Thymus (tissue), 11 donors: ENCODE results near the gene CWC15. TPM values are rescaled to one million over a fixed set of nuclear protein-coding genes. Genes with fewer than 3 reads are reported as not detected.

Experiments
- DNase-seq, 9 donors: peaks; one replicate each; pipeline ENCODE4 v3.0.0-alpha.2; 2013; ENCODE audit warnings: low spot score in 9 of 9, low read depth in 6 of 9, missing footprints in 1 of 9
- H3K27ac ChIP-seq, 2 donors: one replicate each; pipeline ENCODE4 v1.5.1; 2013; ENCODE audit warnings: control low read depth in 1 of 2, low read depth in 1 of 2, low read length in 1 of 2, mild to moderate bottlenecking in 1 of 2, moderate library complexity in 1 of 2
- H3K27me3 ChIP-seq, 2 donors: one replicate each; pipeline ENCODE4 v1.5.1; 2013; ENCODE audit warnings: low read length in 1 of 2; ENCODE audit not compliant: control insufficient read depth in 2 of 2, insufficient read depth in 1 of 2
- H3K36me3 ChIP-seq, 2 donors: one replicate each; pipeline ENCODE4 v1.5.1; 2013; ENCODE audit warnings: low read length in 1 of 2, mild to moderate bottlenecking in 1 of 2, moderate library complexity in 1 of 2; ENCODE audit not compliant: control insufficient read depth in 2 of 2, insufficient read depth in 2 of 2
- H3K4me1 ChIP-seq, 2 donors: one replicate each; pipeline ENCODE4 v1.5.1; 2013; ENCODE audit warnings: low read length in 2 of 2; ENCODE audit not compliant: control insufficient read depth in 2 of 2, insufficient read depth in 2 of 2
- H3K4me3 ChIP-seq, 2 donors: one replicate each; pipeline ENCODE4 v1.5.1; 2013; ENCODE audit warnings: low read length in 2 of 2, control low read depth in 1 of 2, mild to moderate bottlenecking in 1 of 2
- H3K9me3 ChIP-seq, 2 donors: one replicate each; pipeline ENCODE4 v1.5.1; 2013; ENCODE audit warnings: low read length in 1 of 2, mild to moderate bottlenecking in 1 of 2; ENCODE audit not compliant: control insufficient read depth in 2 of 2, insufficient read depth in 1 of 2
- WGBS: extraction: QIAGEN DNeasy Blood & Tissue Kit; methylation state at CpG from one replicate; pipeline ENCODE4 v1.1.7; 2013; 5-methylcytosine and 5-hydroxymethylcytosine counted together
- polyA plus RNA-seq: library from polyadenylated mRNA; stranded (reverse); fragments of 200-250 nt; gene quantifications from one replicate; pipeline ENCODE4 v1.2.3, GENCODE V29; 2013
- total RNA-seq: library from RNA; stranded (reverse); fragments of 120-200 nt; gene quantifications from one replicate; pipeline ENCODE4 v1.2.4, GENCODE V29; 2013
- donor health status: healthy.

The CWC15 gene
- total and polyA plus RNA-seq, 2 donors, result 95.8 to 120 TPM

DNA sequence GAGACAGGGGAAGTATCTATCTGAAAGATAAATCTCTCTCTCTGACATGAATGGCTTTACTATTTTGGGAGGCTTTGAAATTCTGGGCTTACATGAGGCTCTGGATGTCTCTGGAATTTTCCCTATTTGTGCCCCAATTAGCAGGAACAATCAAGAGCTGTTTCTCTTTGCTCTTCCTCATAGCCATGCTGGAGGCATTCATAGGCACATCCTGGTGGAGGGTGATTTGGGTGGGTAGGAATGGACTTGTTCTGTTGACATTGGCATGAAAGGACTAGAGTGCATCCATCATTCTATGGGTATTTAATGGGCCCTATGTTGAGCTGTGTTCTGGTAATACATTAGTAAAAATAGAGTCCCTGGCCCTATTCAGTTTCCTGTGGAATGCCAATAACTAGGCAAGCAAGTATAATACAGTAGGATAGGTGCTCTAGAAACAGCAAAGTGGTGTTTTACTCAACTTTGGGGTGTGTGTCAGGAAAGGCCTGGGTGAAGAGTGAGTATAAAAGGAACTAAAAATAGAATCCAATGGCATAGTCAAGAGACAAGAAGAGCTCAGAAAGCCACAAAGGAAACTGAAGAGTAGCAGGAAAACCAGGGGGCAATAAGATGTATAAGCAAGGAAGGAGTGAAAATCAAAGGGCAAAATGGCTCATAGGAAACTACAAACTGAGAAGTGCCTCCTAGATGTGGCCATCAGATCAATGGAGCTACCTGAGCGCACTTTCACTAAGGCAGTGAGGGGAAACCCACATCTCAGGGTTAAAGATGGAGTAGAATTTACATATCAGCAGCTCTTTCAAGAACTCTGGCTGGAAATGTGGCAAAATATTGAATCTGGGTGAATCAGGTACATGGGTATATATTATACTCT lies 45.0 kb downstream of the CWC15 start:
- Histone ChIP-seq H3K27ac (peak overlapping the region in 1 of 2 donors; percentile 38), H3K4me3 (no peak overlapping the region), H3K9me3 (peaks cover 0 to 9% of the 10 kb centered on the region in 2 donors), H3K36me3 (no peaks in the 10 kb centered on the region), H3K27me3 (no peaks in the 10 kb centered on the region), H3K4me1 (peaks cover 46 to 57% of the 10 kb centered on the region in 2 donors)
- WGBS, result 18% methylated on average over 1 of the region's 1 CpG
- peak in 2 of 9 donors; percentile 42 to 65 for DNase-seq

DNA sequence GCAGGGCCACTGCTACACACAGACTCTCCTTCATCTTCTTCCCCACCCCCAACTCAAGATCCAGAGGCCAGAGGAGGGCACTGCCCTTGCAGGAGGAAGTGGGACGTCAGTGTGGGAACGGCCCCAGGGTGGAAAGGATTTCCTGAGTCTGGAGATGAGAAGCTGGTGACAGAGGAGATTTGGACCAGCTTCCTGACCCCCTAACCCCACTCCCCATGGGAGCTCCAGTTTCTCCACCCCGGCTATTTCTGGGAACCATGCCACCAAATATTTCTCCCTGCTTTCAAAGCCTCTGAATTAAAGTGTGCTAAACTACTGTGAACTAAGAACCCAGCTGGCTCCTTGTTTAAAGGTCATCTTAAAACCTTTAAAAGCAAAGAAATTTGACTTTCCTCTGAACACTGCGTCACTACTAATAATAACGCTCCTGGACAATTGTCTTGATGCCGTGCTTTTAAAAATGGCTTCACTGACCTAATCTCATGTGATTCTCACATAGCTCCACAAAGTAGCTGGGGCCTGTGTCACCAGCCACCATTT lies 46.6 kb downstream of the CWC15 start:
- H3K27me3 ChIP-seq, result no peaks in the 10 kb centered on the region
- no peaks in the 10 kb centered on the region for H3K36me3 ChIP-seq
- 42% methylated on average over 6 of the region's 6 CpGs for WGBS
- peaks cover 57 to 71% of the 10 kb centered on the region in 2 donors for H3K4me1 ChIP-seq
- DNase-seq, result no peak
- peaks cover 0 to 9% of the 10 kb centered on the region in 2 donors for H3K9me3 ChIP-seq
- H3K4me3 ChIP-seq, result no peak overlapping the region
- peak overlapping the region; percentile 62 to 98 for H3K27ac ChIP-seq

- peak in 1 of 9 donors; percentile 44 for DNase-seq
- no peaks in the 10 kb centered on the region for H3K27me3 ChIP-seq
- no peak overlapping the region for H3K4me3 ChIP-seq
- H3K9me3 ChIP-seq, result peaks cover 0 to 9% of the 10 kb centered on the region in 2 donors
- H3K27ac ChIP-seq, result peak overlapping the region; percentile 84 to 98
- H3K4me1 ChIP-seq, result peaks cover 57 to 73% of the 10 kb centered on the region in 2 donors
- no peaks in the 10 kb centered on the region for H3K36me3 ChIP-seq
Observed at GRCh38 chr11:94926271-94926625, 47.1 kb downstream of the CWC15 start.

DNA sequence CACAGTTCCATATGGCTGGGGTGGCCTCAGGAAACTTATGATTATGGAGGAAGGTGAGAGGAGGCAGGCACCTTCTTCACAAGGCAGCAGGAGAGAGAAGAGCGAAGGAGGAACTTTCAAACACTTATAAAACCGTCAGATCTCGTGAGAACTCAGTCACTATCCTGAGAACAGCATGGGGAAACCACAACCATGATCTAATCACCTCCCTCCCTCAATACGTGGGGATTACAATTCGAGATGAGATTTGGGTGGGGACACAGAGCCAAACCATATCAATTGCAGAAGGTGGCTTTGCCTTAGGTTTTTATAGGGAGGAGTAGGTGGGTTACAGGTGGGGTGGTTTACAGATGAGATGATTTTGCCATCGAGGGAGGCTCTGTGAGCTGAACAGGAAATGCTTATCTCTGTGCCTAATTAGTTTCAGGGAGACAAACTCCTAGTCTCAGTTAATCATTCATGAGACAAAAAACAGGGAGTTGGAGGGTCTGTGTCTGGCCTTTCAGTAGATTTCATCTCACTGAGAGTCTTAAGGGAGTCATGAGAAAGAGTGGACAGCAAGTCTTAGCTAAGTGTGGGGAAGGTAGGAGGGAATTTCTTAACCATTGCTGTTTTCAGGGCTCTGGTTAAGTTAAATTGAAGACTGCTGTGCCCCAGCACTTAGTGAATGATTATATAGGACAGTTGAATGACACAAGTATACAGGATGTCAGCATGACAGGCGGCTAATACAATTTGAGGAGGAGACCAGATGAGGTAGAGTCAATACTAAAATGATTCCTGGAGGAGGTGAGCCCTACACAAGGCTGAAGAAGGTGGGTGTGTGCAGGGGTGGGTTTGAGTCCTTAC lies 47.7 kb downstream of the CWC15 start:
- WGBS, result 40% methylated on average over 7 of the region's 7 CpGs
- Histone ChIP-seq H3K27me3 (no peaks in the 10 kb centered on the region), H3K27ac (peak overlapping the region; percentile 97 to 98), H3K4me3 (no peak overlapping the region), H3K4me1 (peaks cover 60 to 76% of the 10 kb centered on the region in 2 donors), H3K36me3 (no peaks in the 10 kb centered on the region), H3K9me3 (peaks cover 0 to 9% of the 10 kb centered on the region in 2 donors)
- peak in 1 of 9 donors; percentile 52 for DNase-seq

DNA sequence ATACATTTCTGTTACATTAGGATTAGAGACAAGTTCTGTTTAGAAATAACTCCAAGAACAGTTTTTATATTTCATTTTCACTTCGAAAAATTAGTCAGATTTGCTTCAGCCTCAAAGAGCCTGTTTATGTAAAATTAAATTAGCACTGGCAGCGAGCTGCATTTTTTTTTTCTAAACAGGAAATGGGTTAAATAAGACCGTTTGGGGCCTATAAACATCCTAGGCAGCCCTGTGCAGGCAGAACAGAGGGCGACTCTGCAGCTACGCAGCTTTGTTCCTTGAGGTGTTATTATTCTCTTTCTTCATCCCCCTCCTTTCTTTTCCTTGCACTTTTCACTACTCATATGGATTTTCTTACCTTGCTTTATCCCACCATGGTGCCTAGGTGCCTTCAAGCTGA lies 48.7 kb downstream of the CWC15 start:
- peak overlapping the region; percentile 97 to 98 for H3K27ac ChIP-seq
- H3K36me3 ChIP-seq, result no peaks in the 10 kb centered on the region
- H3K4me1 ChIP-seq, result peaks cover 64 to 84% of the 10 kb centered on the region in 2 donors
- no peak overlapping the region for H3K4me3 ChIP-seq
- 6% methylated on average over 5 of the region's 5 CpGs for WGBS
- peaks cover 0 to 9% of the 10 kb centered on the region in 2 donors for H3K9me3 ChIP-seq
- H3K27me3 ChIP-seq, result no peaks in the 10 kb centered on the region
- peak in 4 of 9 donors; percentile 56 to 86 (median 58) for DNase-seq

- H3K27ac ChIP-seq, result peak overlapping the region; percentile 96 to 98
Observed at GRCh38 chr11:94924171-94924572, 49.2 kb downstream of the CWC15 start.

DNA sequence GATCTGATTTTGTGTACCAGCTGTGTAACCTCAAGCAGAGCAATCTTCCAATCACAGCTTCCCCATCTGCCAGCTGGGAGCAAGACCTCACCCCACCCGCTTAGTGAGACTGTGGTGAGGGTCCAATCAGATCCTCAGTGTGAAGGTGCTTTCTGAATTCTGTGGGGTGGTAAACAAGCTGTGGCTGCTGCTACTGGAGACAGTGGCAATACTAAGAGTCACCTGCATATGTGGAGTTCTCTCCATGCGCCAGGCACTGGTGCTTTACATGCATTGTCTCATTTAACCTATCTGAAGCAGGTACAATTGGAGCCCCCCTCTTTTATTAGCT lies 50.4 kb downstream of the CWC15 start:
- peak in 2 of 9 donors; percentile 58 to 79 for DNase-seq
- H3K4me1 ChIP-seq, result peaks cover 54 to 73% of the 10 kb centered on the region in 2 donors
- no peaks in the 10 kb centered on the region for H3K27me3 ChIP-seq
- 52% methylated on average over 2 of the region's 2 CpGs for WGBS
- H3K9me3 ChIP-seq, result peaks cover 0 to 9% of the 10 kb centered on the region in 2 donors
- no peaks in the 10 kb centered on the region for H3K36me3 ChIP-seq
- peak overlapping the region in 1 of 2 donors; percentile 98 for H3K27ac ChIP-seq
- H3K4me3 ChIP-seq, result no peak overlapping the region

More at GRCh38 chr11:94924171-94924572, 49.2 kb downstream of the CWC15 start:
- no peaks in the 10 kb centered on the region for H3K27me3 ChIP-seq
- H3K4me1 ChIP-seq, result peaks cover 64 to 84% of the 10 kb centered on the region in 2 donors
- peak in 5 of 9 donors; percentile 60 to 86 (median 64) for DNase-seq
- no peaks in the 10 kb centered on the region for H3K36me3 ChIP-seq
- H3K4me3 ChIP-seq, result no peak overlapping the region
- 37% methylated on average over 6 of the region's 6 CpGs for WGBS
- H3K9me3 ChIP-seq, result peaks cover 0 to 9% of the 10 kb centered on the region in 2 donors

- Histone ChIP-seq H3K4me1 (peaks cover 49 to 68% of the 10 kb centered on the region in 2 donors), H3K27me3 (no peaks in the 10 kb centered on the region), H3K27ac (no peak overlapping the region), H3K9me3 (peaks cover 0 to 9% of the 10 kb centered on the region in 2 donors), H3K36me3 (no peaks in the 10 kb centered on the region), H3K4me3 (no peak overlapping the region)
- no peak for DNase-seq
- 61% methylated on average over 5 of the region's 5 CpGs for WGBS
Observed at GRCh38 chr11:94922321-94923003, 50.9 kb downstream of the CWC15 start.
